GM18868 (cell line): ENCODE measurements around the gene PSG6.
"Not testable (repeated sequence)": the region's sequence is repeated elsewhere in the genome, so short reads cannot be mapped to it uniquely, and the experiment has no call there.

Source experiments
- ATAC-seq: cut with Tn5 transposase; IDR thresholded peaks from one replicate; pipeline ENCODE4 v1.9.1; 2021; ENCODE audit warnings: mild to moderate bottlenecking, moderate library complexity; ENCODE audit not compliant: unreplicated experiment

The PSG6 gene

GRCh38 chr19:42911731-42912130, 6.0 kb downstream of the PSG6 start:
- ATAC-seq, result not testable (repeated sequence)

- ATAC-seq, result not testable (repeated sequence)
These were observed 11.5 kb downstream of the PSG6 start for GRCh38 chr19:42906162-42906561.

GRCh38 chr19:42900561-42900960, 17.1 kb downstream of the PSG6 start:
- not testable (repeated sequence) for ATAC-seq

GRCh38 chr19:42899674-42900073, 18.0 kb downstream of the PSG6 start:
- ATAC-seq, result not testable (repeated sequence)

- ATAC-seq, result not testable (repeated sequence)
These were observed 18.6 kb downstream of the PSG6 start for GRCh38 chr19:42899110-42899509.

DNA sequence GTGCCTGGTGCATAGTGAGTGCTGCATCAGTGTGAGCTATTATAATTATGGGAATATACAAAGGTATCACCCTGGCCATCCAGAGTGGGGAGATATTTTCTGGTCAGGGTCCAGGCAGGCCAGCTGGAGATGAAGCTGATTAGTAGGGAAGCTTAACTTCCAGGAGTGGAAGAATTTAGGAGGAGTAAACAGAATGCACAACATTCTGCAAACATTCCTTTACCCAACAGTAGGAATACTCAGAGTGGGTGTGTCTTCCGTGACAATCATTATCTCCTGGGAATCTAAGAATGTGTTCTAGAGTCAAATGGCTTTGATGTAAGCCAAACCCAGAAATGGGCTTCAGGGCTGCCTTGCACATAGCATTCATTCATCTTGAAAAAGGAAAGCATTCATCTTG, 19.0 kb downstream of the PSG6 start:
- not testable (repeated sequence) for ATAC-seq

- not testable (repeated sequence) for ATAC-seq
These were observed 20.0 kb downstream of the PSG6 start for GRCh38 chr19:42897729-42898128.

- not testable (repeated sequence) for ATAC-seq
These were observed 27.2 kb downstream of the PSG6 start for GRCh38 chr19:42890446-42890845.

DNA sequence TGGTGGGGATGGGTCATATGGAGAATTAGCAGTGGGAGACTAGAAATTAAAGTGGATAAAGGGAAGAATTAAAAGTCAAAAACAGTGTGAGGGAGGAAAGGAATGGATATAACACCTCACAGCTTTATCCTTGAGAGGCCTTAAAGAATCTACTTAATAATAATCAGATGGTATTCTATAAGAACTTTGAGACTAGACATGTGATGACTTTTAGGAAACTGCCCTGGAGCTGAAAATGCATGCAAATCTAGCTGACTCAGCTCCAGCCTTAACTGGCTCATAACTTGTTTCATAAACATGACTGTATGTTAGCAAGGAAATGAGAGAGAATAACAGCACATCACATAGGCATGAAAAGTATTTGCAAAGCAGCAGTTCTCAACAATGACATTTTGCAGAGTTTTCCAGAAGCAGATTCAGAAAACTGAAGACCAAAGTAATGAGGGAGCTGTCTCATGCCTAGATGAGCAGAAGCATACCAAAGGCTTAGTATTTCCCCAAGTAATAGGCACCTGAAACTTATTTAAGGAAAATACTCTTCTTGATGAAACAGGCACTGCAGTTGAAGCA, 29.7 kb downstream of the PSG6 start:
- not testable (repeated sequence) for ATAC-seq

DNA sequence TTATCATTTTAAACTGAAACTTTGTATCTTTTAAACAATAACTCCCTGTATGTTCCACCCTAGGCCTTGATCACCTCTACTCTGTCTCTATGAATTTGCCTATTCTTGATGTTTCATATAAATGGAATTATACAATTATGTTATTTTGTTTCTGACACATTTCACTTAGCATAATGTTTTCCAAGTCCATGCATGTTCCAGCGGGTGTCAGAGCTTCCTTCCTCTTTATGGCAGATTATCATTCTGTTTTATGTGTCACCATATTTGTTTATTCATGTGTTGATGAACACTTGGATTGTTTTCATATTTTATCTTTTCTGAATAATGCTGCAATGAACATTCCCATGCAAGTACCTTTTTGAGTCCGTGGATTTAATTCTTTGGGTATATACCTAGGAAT, 35.0 kb downstream of the PSG6 start:
- ATAC-seq, result not testable (repeated sequence)

DNA sequence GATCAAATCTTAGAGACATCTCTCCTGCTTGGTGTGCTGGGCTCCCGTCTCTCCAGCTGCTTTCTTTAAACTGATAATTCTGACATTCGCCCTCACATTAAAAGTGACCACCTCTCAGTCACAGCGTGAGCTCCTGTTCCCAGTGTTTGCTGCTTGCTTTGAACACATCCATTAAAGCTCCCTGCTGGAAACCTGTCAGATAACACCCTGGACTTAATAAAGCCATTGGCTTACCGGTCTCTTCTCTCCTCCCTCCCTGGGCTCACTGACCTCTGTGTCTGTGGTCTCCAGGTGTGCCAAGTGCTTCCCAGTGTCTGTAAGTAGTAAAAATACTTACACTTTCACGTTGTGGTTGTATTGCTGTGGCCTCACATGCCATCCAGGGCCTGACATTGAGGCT, 35.7 kb downstream of the PSG6 start:
- ATAC-seq, result not testable (repeated sequence)

- not testable (repeated sequence) for ATAC-seq
These were observed 36.4 kb downstream of the PSG6 start for GRCh38 chr19:42881279-42881678.

DNA sequence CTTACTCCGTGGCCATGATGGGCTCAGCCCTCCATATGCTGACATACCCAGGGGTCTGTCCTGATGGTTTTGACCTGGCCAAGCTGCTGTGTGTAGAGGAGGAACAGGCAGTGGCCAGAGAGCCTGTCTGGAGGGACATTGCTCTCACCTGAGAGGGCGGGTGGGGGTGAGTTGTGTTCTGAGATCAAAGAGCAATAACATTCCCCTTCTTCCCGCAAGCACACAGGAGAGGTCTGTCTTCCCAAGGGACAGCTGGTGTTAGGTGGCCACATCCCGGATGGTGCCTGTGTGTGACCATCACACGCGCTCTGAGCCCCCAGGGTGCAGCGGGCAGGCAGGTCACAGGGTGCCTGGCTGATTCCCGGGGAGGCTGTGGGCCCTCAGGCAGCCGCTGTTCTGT, 37.1 kb downstream of the PSG6 start:
- not testable (repeated sequence) for ATAC-seq

DNA sequence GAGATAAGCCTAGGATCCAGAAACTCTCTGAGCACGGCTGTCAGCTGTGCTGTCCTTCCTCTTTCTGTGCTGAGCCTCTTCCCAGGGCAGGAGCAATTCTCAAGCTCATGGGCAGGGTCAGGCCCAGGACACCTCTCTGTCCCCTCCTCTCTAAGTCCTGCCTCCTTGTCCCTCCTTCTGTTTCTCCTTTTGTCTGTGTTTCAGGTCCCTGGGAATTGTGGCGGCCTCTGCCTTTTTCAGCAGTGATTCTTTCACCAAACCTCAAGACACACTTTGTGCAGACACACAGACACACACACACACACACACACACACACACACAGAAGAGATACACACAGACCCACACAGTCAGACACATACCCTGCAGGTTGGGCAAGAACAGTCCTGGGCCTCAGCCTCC, 38.1 kb downstream of the PSG6 start, which contains the start of gene PSG1:
PSG1 (minus strand) TSS at position 101 of the 400 bp plus-strand sequence. CDS start 132 bp downstream, outside the sequence.
- no peak for ATAC-seq

GRCh38 chr19:42876596-42876995, 41.1 kb downstream of the PSG6 start:
- not testable (repeated sequence) for ATAC-seq

GRCh38 chr19:42875881-42876280, 41.8 kb downstream of the PSG6 start:
- not testable (repeated sequence) for ATAC-seq

DNA sequence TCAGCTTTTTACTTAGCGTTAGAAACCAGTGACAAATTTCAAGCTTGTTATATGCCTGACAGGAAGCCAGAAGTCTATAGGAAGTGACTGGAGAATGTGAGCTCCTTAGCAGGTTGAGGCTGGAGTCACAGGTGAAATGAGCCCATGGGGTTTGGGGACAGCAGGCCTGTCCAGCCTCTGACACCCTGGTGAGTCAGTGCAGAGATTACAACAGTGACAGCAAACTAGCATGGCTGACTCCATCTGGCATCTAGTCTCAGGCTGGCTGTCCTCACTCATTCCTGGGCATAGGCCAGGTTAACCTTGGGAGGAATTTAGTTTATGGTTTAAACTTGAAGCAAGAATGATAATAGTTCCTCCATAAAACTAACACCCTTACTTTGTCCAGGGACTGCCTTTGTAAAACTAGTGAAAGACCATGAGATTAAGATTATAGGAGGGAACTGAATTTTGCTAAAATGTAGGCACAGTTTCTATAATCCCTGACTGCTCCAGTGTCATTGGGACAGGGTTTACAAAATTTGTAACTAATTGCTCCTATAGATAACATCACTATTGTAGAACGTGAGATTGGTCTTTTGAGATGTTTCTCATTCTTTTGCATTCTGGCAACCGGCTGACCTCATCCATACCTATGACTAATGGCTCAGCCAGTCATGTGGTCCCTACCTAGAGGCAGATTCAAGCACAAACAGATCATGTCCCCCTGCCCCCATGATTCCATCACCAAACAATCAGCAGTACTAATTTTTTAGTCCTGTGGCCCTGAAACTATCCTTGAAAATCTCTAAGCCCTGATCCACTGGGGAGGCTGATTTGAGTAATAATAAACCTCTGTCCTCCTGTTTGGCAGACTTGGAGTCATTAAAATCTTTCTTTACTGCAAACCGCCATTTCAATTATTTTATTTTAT, 42.5 kb downstream of the PSG6 start:
- not testable (repeated sequence) for ATAC-seq

GRCh38 chr19:42874136-42874535, 43.6 kb downstream of the PSG6 start:
- ATAC-seq, result not testable (repeated sequence)

GRCh38 chr19:42872608-42873007, 45.1 kb downstream of the PSG6 start:
- no peak for ATAC-seq

GRCh38 chr19:42857544-42857867, 60.2 kb downstream of the PSG6 start:
- no peak for ATAC-seq

- ATAC-seq, result not testable (repeated sequence)
These were observed 60.7 kb downstream of the PSG6 start for GRCh38 chr19:42856866-42857543.
